Fibroblast of upper back skin (primary cell): ENCODE results near the gene CASP1.
"Not testable (repeated sequence)": the region's sequence is repeated elsewhere in the genome, so short reads cannot be mapped to it uniquely, and the experiment has no call there.

ENCODE experiments used
- DNase-seq: peaks from one replicate; pipeline ENCODE4 v3.0.0-alpha.2; 2013

The CASP1 gene

DNA sequence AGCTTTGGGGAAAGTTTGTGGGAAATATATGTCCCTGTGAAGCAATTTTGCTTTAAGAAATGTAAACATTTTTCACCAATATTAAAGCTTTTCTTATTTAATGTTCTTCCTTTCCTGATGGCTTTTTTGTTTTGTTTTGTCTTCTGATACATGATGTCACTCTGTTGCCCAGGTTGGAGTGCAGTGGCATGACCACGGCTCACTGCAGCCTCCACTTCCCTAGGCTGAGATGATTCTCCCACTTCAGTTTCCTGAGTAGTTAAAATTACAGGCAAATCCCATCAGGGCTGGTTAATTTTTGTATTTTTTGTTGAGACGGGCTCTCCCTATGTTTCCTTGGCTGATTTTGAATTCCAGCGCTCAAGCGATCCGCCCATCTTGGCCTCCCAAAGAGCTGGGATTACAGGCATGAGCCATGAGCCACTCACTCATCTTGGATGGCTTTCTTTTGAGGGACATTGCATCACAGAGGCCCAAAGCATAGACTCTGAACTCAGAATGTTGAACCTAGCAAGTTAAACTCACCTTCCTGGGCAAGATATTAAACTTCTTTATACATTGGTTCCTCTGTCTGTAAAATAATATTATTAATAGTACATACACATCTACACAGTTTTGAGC lies 10.8 kb upstream of the CASP1 start:
- DNase-seq, result peak; percentile 36

DNA sequence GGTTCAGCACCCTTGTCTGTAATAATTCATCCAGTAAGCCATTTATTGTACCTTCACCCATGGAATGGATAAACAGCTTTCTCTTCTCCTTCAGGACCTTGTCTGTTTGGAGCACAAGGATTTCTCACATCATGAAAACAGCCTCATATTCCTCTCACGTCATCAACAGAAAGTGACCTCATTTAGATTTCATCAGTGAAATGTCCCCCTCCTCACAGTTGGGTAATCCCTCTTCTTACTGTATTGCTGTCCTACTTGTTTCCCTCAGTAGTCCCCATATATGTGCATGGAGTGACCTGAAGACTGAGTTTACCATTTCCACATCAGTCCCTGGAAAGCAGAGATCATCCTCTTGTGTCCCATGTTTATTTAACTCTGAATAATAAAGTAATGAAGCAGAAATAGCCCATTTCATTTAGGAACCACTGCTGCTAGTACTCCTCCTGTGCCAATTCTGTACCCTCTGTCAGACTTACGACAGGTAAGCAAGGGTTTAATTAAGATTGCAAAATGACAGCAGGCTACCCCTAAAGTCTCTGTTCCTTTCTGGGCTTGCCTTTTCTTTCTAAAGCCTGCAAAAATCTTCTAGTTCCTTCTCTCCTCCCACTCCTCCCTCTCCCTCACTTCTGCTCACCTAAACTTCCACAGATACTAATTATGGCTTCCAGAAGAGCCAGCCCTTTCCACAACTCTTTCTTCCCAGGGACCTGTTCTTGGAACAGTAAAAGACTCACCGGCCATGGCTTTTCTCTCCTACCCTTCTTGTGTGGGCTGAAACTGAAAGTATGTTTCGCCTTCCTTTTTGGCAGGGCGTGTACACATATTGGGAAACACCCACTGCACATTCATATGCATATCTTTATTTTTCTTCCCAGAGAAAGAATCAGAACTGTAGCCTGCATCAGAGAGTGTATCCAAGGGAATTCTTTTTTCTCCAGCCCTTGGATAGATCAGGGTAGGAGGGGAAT lies 9.9 kb upstream of the CASP1 start, which contains the start of gene CARD16:
Gene CARD16 (minus strand): TSS at position 779 of the 968 bp plus-strand sequence. CDS start 38 bp downstream, at position 741.
- peak; percentile 67 for DNase-seq

DNA sequence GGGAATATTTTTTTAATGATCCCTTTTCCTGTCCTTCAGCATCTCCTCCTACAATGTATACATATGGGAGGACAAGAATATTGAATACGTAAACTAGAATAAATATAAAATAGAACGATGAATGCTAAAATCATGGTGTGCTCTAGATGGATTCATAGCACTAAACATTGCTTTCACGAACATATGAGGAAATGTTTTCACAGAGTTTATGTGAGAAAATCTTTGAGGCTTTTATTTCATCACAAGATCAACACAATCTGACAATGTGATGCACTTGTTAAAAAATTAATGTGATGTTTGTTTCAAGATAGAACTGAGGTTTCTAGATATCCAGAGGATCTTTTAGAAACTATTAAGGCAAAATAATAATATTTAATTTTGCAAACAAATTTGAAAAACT lies 7.2 kb upstream of the CASP1 start:
- no peak for DNase-seq

DNA sequence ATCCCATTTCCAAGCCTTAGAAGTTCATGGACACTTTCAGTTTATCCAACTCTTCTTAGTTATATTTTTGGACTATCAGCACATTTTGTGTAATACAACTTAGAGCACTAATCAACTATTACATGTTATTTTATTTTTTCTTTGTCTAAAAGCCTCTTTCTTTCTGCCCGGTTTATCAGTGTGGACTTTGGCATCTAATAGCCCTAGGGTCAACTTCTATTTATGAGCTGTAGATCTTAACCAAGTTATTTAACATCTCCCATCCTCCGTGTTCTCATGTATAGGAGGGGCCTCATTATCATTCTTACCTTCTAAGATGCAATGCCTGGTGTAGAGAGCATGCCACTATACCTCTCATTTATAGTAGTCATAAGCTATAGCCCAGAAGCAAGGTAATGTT lies 5.8 kb upstream of the CASP1 start:
- DNase-seq, result no peak

DNA sequence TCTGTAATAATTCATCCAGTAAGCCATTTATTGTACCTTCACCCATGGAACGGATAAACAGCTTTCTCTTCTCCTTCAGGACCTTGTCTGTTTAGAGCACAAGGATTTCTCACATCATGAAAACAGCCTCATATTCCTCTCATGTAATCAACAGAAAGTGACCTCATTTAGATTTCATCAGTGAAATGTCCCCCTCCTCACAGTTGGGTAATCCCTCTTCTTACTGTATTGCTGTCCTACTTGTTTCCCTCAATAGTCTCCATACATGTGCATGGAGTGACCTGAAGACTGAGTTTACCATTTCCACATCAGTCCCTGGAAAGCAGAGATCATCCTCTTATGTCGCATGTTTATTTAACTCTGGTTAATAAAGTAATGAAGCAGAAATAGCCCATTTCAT lies 556 bp downstream of the CASP1 start:
- DNase-seq, result not testable (repeated sequence)

DNA sequence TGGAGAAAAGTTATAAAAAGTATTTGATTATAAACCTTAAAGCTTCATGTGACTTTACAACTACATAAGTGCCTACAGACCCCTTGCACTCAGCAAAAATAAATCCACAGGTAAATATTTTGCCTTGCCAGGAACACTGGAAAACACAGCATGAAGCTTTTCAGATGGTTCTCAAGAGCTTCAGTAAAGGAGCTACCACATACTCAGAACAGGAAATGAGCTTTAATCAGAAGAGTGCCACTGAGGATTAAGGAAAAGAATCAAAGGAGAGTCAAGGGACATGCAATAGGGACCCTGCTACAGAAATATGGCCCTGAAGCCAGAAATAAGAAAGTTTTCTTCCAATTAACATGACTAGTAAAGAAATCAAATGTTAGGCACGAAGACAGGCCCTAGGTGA lies 1.2 kb downstream of the CASP1 start:
- no peak for DNase-seq

DNA sequence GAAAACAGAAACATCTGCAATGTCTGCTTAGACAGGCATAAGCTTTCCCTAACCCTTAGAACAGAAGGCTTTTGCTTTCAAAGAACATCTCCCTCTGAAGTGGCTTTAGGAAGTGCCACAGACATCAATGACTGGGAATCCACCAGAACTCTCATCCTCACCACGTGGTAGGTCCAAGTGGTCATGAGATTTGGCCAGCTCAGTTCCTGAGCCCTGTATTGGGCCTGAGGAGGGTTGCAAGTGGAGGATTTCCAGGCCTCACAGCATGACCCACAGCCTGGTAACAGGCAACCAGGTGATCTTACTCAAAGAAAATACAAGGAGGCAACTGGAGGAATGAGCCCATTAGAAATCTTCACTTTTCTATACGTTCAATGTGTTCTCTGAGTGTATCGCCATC lies 1.6 kb downstream of the CASP1 start:
- DNase-seq, result no peak

DNA sequence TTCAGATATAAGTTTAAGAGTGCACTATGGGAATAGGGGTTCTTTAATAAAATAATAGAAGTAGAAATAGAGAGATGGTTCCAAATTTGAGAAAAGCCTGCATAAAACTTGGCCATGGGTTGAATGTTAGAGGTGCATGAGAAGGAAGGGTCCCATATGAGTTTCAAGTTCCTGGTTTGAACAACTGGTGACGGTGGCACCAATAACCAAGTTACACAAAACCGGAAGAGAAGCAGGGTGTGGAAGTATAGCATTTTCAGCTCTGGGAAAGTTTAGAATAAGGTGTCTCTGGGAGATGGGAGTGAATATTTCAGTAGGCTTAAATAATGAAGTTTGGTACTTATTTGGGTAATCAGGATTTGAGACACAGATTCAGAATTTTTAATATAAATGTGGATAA lies 2.4 kb downstream of the CASP1 start:
- DNase-seq, result no peak

DNA sequence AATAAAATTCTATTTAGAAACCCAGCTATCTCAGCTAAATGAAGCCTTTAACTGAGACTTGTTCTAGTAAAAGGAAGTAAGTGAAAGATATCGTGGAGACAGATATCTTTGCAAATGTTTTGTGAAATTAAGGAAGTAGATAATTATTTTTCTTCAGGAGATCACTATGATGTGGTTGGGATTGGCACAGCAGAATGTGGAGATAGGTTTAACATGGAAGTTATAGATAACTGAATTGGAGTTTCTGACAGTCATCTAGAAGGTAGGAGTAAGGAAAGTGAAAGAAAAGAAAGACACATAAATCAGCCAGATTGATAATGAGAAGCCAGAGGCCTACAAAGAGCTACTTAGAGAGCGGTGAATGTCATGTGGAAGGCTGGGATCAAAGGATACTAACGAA lies 7.3 kb downstream of the CASP1 start:
- DNase-seq, result no peak

DNA sequence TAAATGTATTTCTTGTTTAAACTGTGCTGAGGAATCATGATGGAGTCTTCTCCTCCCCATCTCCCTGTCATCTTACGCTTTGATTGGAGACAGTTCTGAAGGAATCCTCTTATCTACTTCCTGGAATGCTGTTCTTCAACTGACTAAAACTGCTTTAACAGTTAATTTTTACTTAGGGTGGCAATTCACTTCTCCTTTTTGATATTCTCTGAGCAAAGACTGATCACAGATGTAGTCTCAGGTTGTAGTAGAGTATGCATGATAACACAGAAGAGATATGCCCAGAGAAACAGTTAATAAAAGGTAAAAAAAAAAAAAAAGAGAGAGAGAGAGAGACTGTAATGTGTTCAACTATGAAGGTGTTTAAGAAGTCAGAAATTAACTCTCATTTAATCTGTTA lies 10.6 kb downstream of the CASP1 start:
- no peak for DNase-seq

DNA sequence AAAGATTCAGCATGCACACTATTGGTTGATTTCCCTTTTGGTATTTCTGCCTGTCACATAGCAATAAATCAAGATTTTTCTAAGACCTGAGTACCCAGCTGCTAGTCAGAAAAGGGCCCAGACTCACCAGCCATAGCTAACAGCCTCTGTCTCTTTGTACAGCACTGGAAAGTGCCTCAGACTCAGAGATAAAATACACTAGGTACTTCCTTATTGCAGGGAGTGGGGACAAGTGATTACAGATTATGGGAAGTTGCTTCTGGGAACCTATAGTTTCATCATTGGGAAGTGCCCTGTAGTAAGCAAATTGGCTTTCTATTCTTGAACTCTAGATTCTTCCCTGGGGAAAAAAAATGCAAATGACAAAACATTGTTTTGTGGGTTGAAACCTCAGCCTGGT lies 11.9 kb downstream of the CASP1 start, which contains the start of gene CASP5:
Gene CASP5 (minus strand): TSS at position 166 of the 400 bp plus-strand sequence. CDS start 32 bp downstream, at position 134.
- no peak for DNase-seq

DNA sequence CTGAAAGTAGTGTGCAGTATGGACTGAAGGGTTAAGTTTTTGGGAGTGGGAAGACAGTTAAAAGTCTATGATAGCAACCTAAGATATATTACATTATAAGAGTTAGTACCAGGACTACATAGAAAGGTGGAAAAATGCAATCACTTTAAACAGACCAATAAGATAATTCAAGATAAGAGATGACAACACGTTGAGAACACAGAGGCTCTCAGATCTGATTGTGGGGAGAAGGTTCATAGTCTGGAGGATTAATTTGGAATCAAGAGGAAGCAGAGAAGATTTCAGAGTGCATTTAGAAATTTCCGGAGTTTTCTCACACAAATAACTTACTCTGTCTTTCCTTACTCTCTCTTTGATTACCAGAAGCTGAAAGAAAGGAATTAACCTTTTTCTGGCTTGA lies 12.4 kb downstream of the CASP1 start:
- DNase-seq, result no peak

DNA sequence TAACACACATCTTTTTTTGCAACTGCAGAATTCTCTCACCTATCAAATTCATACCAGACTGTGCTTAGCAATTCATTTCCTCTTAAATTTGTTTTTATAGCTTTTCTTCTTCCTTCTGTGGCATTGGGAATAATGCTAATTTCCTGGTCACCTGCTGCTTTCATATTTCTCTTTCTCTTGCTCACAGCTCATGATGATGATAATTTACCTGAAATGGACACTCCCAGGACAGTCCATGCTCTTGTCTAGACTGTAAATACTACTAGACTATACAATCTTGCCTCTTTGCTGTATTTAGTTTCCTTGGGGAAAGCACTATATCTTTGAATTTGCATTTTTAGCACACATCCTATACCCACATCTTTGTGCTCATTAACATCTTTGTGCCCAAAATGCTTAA lies 27.5 kb downstream of the CASP1 start:
- no peak for DNase-seq

DNA sequence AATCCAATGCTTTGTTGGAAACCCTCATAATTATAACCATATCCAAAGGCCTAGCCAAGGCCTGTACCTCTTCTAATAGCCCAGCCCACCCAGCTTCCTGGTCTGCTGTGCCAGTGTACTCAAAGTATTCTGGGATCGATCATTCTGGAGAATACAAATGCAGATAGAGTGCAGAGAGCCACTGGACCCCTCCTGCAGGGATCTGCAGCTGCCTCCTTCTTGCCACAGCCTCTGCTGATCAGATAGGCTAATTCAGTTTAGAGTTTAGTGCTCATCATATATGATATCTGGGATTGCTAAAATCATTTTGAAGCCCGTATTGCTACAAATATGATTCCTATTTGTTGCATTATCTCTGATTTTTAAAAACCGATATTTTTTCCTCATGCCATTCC lies 29.5 kb downstream of the CASP1 start:
- DNase-seq, result no peak

DNA sequence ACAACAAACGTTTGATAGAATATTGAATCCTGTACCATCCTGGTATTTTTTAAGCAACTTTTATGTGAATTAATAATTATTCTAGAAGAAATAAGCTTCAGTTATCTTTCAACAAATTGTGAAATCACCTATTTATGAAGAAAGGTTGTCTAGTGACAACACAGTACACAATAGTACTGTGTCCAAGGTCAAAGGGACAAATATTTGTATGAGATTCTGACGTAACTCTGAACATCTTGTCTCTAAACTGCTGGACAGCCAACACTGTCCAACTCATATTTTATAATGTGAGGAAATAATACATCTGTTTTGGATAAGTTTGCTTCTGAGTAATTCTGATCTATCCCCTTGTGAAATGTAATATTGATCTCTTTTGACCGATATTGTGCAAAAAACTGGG lies 30.9 kb downstream of the CASP1 start:
- DNase-seq, result peak; percentile 28

DNA sequence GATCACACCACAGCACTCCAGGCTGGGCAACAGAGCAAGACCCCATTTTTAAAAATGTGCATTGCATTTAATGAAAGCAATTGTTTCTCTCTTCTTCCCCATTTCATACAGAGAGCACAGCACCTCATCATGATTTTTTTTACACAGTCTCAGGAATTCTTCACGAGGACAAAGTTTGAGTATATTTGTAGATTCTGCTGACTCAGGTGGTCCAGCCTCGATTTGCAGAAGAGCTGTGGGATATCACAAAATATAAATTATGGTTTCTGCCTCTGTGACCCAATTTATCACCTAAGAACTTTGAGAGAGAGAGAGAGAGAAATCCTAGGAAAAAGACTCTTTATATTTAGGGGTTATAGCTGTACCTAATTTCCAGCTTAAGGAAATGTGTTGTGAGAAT lies 31.8 kb downstream of the CASP1 start:
- DNase-seq, result no peak

DNA sequence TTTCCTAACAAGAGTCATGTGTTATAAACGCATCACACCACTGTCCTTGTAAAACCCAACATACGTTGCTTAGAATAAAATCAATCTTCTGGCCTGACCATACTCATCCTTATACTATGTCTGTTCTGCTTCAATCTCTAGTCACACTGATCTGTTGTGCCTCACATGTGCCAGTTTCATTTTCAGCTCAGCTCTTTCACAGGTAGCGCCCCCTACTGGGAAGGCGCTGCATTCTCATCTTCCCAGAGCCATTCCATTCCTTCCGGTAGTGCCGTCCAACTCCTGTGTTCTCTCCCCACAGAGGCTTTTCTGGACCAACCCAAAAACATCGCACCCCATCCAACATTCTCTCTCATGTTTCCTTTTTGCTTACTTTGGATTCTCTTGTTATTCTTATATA lies 34.1 kb downstream of the CASP1 start:
- DNase-seq, result no peak

DNA sequence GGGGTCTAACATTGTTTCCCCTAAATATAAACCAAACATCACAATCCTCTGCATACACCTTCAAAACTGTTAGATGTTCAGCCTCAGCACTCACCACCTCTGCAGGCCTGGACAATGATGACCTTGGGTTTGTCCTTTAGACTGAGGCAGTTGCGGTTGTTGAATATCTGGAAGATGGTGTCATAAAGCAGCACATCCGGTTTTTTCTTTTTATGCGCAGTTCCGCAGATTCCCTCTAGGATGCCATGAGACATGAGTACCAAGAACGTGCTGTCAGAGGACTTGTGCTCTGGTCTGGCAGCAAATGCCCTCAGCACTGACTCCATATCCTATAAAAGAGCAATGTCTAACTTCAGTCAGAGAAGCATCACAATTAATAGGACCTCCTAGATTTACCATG lies 34.8 kb downstream of the CASP1 start:
- DNase-seq, result peak; percentile 36

DNA sequence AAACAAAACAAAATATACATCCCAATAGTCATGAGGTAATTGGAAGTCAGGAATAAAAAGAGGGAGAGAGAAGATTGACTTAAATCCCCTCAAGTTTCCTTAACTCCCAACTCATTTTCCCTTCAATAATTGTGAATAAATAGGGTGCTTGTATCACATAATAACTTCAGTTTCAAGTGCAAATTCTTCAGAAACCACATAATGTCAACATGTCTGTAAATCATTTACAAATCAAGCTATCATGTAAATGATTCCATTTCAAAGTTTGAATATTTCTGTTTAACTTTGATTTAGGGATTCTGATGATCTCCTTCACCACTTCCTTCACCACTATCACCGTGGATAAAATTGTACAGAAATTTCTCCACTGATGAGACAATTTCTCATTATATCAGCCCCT lies 35.2 kb downstream of the CASP1 start:
- peak; percentile 21 for DNase-seq

DNA sequence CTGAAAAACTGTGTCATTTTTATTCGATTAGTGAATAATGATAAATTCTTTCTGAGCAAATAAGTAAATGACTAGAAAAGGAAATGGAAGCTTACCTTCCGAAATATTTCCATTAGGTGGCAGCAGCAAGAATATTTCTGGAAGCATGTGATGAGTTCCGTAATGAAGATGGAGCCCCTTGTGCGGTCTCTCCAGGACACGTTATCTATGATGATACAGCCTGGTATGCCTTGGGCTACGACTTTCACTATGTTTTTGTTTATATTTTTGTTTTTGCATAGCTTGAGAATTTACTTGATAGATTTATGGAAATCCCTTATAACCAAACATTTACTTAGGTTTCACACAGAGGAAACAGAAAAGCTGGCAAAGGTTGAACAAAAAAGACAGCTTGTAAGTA lies 37.7 kb downstream of the CASP1 start:
- no peak for DNase-seq

DNA sequence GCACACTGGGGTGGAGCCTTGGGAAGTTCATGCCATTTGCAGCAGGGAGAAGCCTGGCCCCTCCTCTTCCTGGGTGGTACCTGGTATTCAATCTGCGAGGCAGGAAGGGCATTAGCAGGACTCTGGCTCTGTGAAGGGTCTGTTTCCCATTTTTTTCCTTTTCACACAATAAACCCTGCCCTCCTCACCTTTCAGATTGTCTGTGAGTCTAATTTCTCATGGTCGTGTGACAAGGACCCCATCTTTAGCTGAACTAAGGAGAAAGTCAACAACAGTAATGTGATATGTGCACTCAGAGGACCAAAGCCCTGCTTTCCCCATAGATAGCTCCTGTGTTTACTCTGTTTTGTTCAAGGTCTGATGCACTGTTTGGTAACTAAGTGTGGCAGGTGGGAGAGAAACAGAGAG lies 39.9 kb downstream of the CASP1 start:
- no peak for DNase-seq

DNA sequence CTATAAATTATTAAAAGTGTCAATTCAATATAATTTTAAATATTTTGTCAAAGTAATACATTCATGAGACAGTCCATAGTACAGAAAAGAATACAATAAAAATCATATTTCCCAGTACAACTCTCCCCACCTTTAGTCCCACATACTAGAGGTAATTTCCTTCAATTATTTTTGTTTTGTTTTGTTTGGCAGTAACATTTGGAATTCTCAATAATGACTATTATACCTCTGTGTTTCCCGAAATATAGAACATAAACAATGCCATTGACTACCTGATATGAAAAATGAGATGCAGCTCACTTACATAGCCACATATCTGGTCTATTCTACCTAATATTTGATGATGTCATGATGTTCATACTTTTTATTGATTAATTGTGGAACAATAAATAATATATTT lies 42.2 kb downstream of the CASP1 start:
- DNase-seq, result no peak

DNA sequence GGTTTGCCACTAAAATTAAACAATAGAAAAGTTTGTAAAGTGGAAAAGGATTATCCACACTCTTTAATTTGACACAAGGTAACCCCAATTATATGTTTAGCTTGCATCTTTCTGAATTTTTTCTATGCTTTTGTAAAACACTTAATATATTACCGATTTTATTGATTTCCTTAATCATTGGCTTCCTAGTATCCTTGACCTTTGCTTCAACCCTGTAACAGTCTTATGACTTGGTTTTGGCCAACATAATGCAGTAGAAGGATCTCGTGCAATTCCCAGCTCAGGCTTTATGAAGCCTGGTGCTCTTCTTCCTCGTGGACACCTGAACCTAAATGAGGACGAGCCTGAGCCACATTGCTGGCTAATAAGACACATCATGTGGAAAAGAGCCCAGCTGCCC lies 43.0 kb downstream of the CASP1 start:
- DNase-seq, result no peak

DNA sequence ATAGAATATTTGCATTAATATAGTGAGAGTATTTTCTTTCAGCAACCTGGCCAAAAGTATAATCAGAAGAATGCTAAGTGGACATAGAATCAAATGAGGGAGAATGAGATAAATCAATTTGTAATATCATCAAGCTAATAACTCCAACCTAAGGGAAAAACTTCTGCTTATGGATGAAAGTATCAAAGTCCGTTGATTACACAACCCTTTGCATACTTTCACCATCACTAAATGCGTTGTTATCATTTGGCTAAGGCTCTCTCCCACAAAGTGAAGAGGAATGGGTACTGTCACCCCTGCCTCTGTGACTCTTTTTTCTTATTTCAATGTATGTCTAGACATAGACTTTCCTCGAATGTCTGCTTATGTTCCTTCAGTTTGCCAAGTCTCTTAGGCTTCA lies 50.1 kb downstream of the CASP1 start:
- DNase-seq, result no peak
